H9 (cell line): ENCODE data around the gene GLT6D1. TPM values are rescaled to one million over a fixed set of nuclear protein-coding genes. Genes with fewer than 3 reads are reported as not detected.

Experiments used
- DNase-seq: peaks from one replicate; pipeline ENCODE4 v3.0.0-alpha.2; 2017
- H2AFZ ChIP-seq: one replicate; pipeline ENCODE4 v1.6.1; 2013; ENCODE audit warnings: mild to moderate bottlenecking, low read length, control low read depth, moderate library complexity
- H2AK5ac ChIP-seq: 2 replicates; pipeline ENCODE4 v1.6.1; 2013; ENCODE audit warnings: low read length, control low read depth, mixed read lengths; ENCODE audit not compliant: insufficient read length
- H2BK120ac ChIP-seq: one replicate; pipeline ENCODE4 v1.6.1; 2013; ENCODE audit warnings: low read depth, mild to moderate bottlenecking, low read length, control low read depth, inconsistent platforms; ENCODE audit not compliant: poor library complexity, severe bottlenecking
- H2BK12ac ChIP-seq: 2 replicates; pipeline ENCODE4 v1.6.1; 2013; ENCODE audit warnings: low read length, control low read depth, mixed read lengths, low read depth; ENCODE audit not compliant: insufficient read length
- H2BK15ac ChIP-seq: 2 replicates; pipeline ENCODE4 v1.6.1; 2013; ENCODE audit warnings: low read depth, low read length, control low read depth
- H2BK20ac ChIP-seq: one replicate; pipeline ENCODE4 v1.6.1; 2013; ENCODE audit warnings: low read depth, mild to moderate bottlenecking, low read length, control low read depth, inconsistent platforms; ENCODE audit not compliant: poor library complexity, severe bottlenecking
- H2BK5ac ChIP-seq: 2 replicates; pipeline ENCODE4 v1.6.1; 2013; ENCODE audit warnings: low read length, control low read depth, mixed read lengths; ENCODE audit not compliant: insufficient read length
- H3K14ac ChIP-seq: 2 replicates; pipeline ENCODE4 v1.6.1; 2013; ENCODE audit warnings: low read length, control low read depth; ENCODE audit not compliant: insufficient read depth
- H3K18ac ChIP-seq: 2 replicates; pipeline ENCODE4 v1.6.1; 2013; ENCODE audit warnings: low read depth, mild to moderate bottlenecking, mixed read lengths, low read length, control low read depth; ENCODE audit not compliant: insufficient read length
- H3K23ac ChIP-seq: 2 replicates; pipeline ENCODE4 v1.6.1; 2013; ENCODE audit warnings: low read length, control low read depth, mixed read lengths, low read depth; ENCODE audit not compliant: insufficient read length
- H3K23me2 ChIP-seq: 2 replicates; pipeline ENCODE4 v1.6.1; 2013; ENCODE audit warnings: low read depth, mild to moderate bottlenecking, mixed read lengths, low read length, control low read depth; ENCODE audit not compliant: insufficient read length, poor library complexity, severe bottlenecking
- H3K27ac ChIP-seq: 2 replicates; pipeline ENCODE4 v1.5.1; 2013; ENCODE audit warnings: low read length, control low read depth, mixed read lengths, low read depth; ENCODE audit not compliant: insufficient read length
- H3K27me3 ChIP-seq: 2 replicates; pipeline ENCODE4 v1.6.1; 2013; ENCODE audit warnings: low read length, control low read depth, inconsistent platforms; ENCODE audit not compliant: insufficient read depth
- H3K4ac ChIP-seq: 2 replicates; pipeline ENCODE4 v1.6.1; 2013; ENCODE audit warnings: low read depth, mild to moderate bottlenecking, control low read depth, inconsistent platforms, low read length, moderate library complexity
- H3K4me1 ChIP-seq: 2 replicates; pipeline ENCODE4 v1.6.1; 2013; ENCODE audit warnings: low read length, control low read depth, inconsistent platforms; ENCODE audit not compliant: insufficient read depth
- H3K4me2 ChIP-seq: 2 replicates; pipeline ENCODE4 v1.6.1; 2013; ENCODE audit warnings: low read length, control low read depth, mixed read lengths; ENCODE audit not compliant: insufficient read length, insufficient read depth
- H3K56ac ChIP-seq: 2 replicates; pipeline ENCODE4 v1.6.1; 2013; ENCODE audit warnings: low read depth, mild to moderate bottlenecking, mixed read lengths, low read length, control low read depth; ENCODE audit not compliant: insufficient read length
- H3K79me1 ChIP-seq: 2 replicates; pipeline ENCODE4 v1.6.1; 2013; ENCODE audit warnings: low read depth, mild to moderate bottlenecking, moderate library complexity, low read length, control low read depth, inconsistent platforms; ENCODE audit not compliant: insufficient read depth, poor library complexity, severe bottlenecking
- H3K79me2 ChIP-seq: 2 replicates; pipeline ENCODE4 v1.6.1; 2013; ENCODE audit warnings: low read length, control low read depth, inconsistent platforms; ENCODE audit not compliant: insufficient read depth
- H3K9ac ChIP-seq: 2 replicates; pipeline ENCODE4 v1.6.1; 2013; ENCODE audit warnings: low read length, control low read depth, mixed read lengths; ENCODE audit not compliant: insufficient read length; ENCODE audit errors: extremely low read depth
- H3K9me3 ChIP-seq: one replicate; pipeline ENCODE4 v1.6.1; 2013; ENCODE audit warnings: low read depth, low read length, inconsistent platforms; ENCODE audit not compliant: control insufficient read depth
- H3T11ph ChIP-seq: one replicate; pipeline ENCODE4 v1.6.1; 2013; ENCODE audit warnings: mild to moderate bottlenecking, low read length, control low read depth, inconsistent platforms
- H4K20me1 ChIP-seq: one replicate; pipeline ENCODE4 v1.6.1; 2013; ENCODE audit not compliant: control insufficient read depth, insufficient read length, insufficient read depth
- H4K5ac ChIP-seq: 2 replicates; pipeline ENCODE4 v1.6.1; 2013; ENCODE audit warnings: low read depth, mild to moderate bottlenecking, mixed read lengths, low read length, control low read depth; ENCODE audit not compliant: insufficient read length
- H4K8ac ChIP-seq: replicated peaks from 2 replicates; pipeline ENCODE4 v1.6.1; 2013; ENCODE audit warnings: low read length, control low read depth, mixed read lengths, low read depth; ENCODE audit not compliant: insufficient read length
- H4K91ac ChIP-seq: 2 replicates; pipeline ENCODE4 v1.6.1; 2013; ENCODE audit warnings: low read depth, mild to moderate bottlenecking, moderate library complexity, mixed read lengths, low read length, control low read depth; ENCODE audit not compliant: insufficient read length
- H3K27ac Mint-ChIP-seq, 3 experiments: 2 replicates in 2 of 3; 3 replicates in 1 of 3; pipeline ENCODE4 v1.8.0; 2020 to 2021; ENCODE audit warnings: mixed read lengths in 3 of 3, mild to moderate bottlenecking in 1 of 3, moderate library complexity in 1 of 3
- H3K27me3 Mint-ChIP-seq: 2 replicates; pipeline ENCODE4 v1.8.0; 2021; ENCODE audit warnings: low read depth, mild to moderate bottlenecking, moderate library complexity, mixed read lengths
- H3K36me3 Mint-ChIP-seq, 3 experiments: 2 replicates in 2 of 3; 3 replicates in 1 of 3; pipeline ENCODE4 v1.8.0; 2020 to 2021; ENCODE audit warnings: low read depth in 3 of 3, mixed read lengths in 3 of 3; ENCODE audit not compliant: insufficient read depth in 1 of 3
- H3K4me1 Mint-ChIP-seq, 2 experiments: 2 replicates each; pipeline ENCODE4 v1.8.0; 2020; ENCODE audit warnings: mixed read lengths in 2 of 2
- H3K4me3 Mint-ChIP-seq, 2 experiments: 2 replicates in 1 of 2; 3 replicates in 1 of 2; pipeline ENCODE4 v1.8.0; 2020 to 2021; ENCODE audit warnings: mild to moderate bottlenecking in 2 of 2, mixed read lengths in 2 of 2, moderate library complexity in 1 of 2
- H3K9me3 Mint-ChIP-seq, 2 experiments: 2 replicates in 1 of 2; 3 replicates in 1 of 2; pipeline ENCODE4 v1.8.0; 2020; ENCODE audit warnings: mild to moderate bottlenecking in 2 of 2, mixed read lengths in 2 of 2, moderate library complexity in 1 of 2
- CTCF ChIP-seq: fragments of 200-600 bp; sonication (generic); conservative IDR thresholded peaks from 3 replicates; pipeline ENCODE4 v1.8.0; 2021; ENCODE audit warnings: antibody characterized with exemption, mild to moderate bottlenecking
- WGBS: extraction: QIAGEN DNeasy Blood & Tissue Kit; methylation state at CpG from one replicate; pipeline ENCODE4 v1.1.7; 2013; ENCODE audit warnings: missing lambda C conversion rate, low lambda C conversion rate, mixed read lengths; ENCODE audit not compliant: insufficient read length; ENCODE audit errors: extremely low coverage; 5-methylcytosine and 5-hydroxymethylcytosine counted together
- total RNA-seq: library from RNA; stranded (reverse); gene quantifications from 2 replicates; pipeline ENCODE4 v1.2.1, GENCODE V29; 2021

The GLT6D1 gene
- total RNA-seq, 1 experiment from 2014 or later: not detected

GRCh38 chr9:135608294-135608998 lies 30.9 kb downstream of the GLT6D1 start:
- Histone ChIP-seq H3T11ph (no peak overlapping the region), H3K23me2 (no peaks in the 10 kb centered on the region), H2BK12ac (no peak overlapping the region), H2BK20ac (no peak overlapping the region), H4K20me1 (no peaks in the 10 kb centered on the region), H4K5ac (no peak overlapping the region), H3K18ac (no peak overlapping the region), H3K4ac (no peak overlapping the region), H3K14ac (no peak overlapping the region), H3K79me1 (no peaks in the 10 kb centered on the region), H3K23ac (no peak overlapping the region), H3K27ac (no peak overlapping the region), H2AFZ (no peak overlapping the region), H2BK5ac (no peak overlapping the region), H3K4me1 (no peaks in the 10 kb centered on the region), H3K9me3 (no peaks in the 10 kb centered on the region), H2AK5ac (no peak overlapping the region), H3K79me2 (no peaks in the 10 kb centered on the region), H3K27me3 (no peaks in the 10 kb centered on the region), H3K56ac (no peak overlapping the region), H4K8ac (no peak overlapping the region), H2BK120ac (no peak overlapping the region), H4K91ac (no peak overlapping the region), H3K9ac (no peak overlapping the region), H2BK15ac (no peak overlapping the region), H3K4me2 (no peak overlapping the region)
- no peak overlapping the region for H3K4me3 Mint-ChIP-seq
- no peak for DNase-seq
- H3K9me3 Mint-ChIP-seq: peaks cover 19 to 20% of the 10 kb centered on the region in 2 experiments
- no peak for TF ChIP-seq CTCF
- H3K4me1 Mint-ChIP-seq: peaks cover 0 to 12% of the 10 kb centered on the region in 2 experiments; a peak in 2 of 4 replicates
- H3K36me3 Mint-ChIP-seq: peaks cover 5 to 14% (median 7%) of the 10 kb centered on the region in 3 experiments; a peak in 5 of 7 replicates
- peaks cover 3% of the 10 kb centered on the region for H3K27me3 Mint-ChIP-seq
- no CpG with 5 or more reads among the region's 22 CpGs for WGBS
- no peak overlapping the region for H3K27ac Mint-ChIP-seq
